K562 (cell line): ENCODE measurements around the gene OR8S1.

ENCODE experiments used
- ATF7 ChIP-seq: fragments of 450-650 bp; IDR thresholded peaks from 2 replicates; pipeline ENCODE4 v1.7.1; 2014; ENCODE audit warnings: mild to moderate bottlenecking, moderate library complexity
- GATAD2B ChIP-seq: fragments of 450-650 bp; IDR thresholded peaks from 2 replicates; pipeline ENCODE4 v1.6.1; 2017; ENCODE audit warnings: mild to moderate bottlenecking, borderline replicate concordance
- SMAD4 ChIP-seq: fragments of 250-450 bp; sonication (Bioruptor Pico); conservative IDR thresholded peaks from 2 replicates; pipeline ENCODE4 v1.8.0; 2021; ENCODE audit warnings: inconsistent platforms, mild to moderate bottlenecking, moderate library complexity
- SMARCB1 ChIP-seq: IDR thresholded peaks from 2 replicates; pipeline ENCODE4 v1.6.1; 2011; ENCODE audit warnings: improper control_type of control experiment, low read depth; ENCODE audit not compliant: insufficient read length
- SREBF1 ChIP-seq: fragments of 150-350 bp; IDR thresholded peaks from 2 replicates; pipeline ENCODE4 v1.6.1; 2014; ENCODE audit warnings: antibody characterized with exemption, low read depth, low read length, borderline replicate concordance
- ZFP1 ChIP-seq: fragments of 450-650 bp; formaldehyde crosslinking; IDR thresholded peaks from 2 replicates; pipeline ENCODE4 v1.4.0; 2020; ENCODE audit warnings: mild to moderate bottlenecking, mixed read lengths

GRCh38 chr12:48510111-48510510 lies 15.3 kb upstream of the OR8S1 start:
- TF ChIP-seq SMAD4 (CRISPR knock-in tag): no peak
- TF ChIP-seq SREBF1: no peak
- no peak for TF ChIP-seq ZFP1 (CRISPR knock-in tag)
- no peak for TF ChIP-seq ATF7
- TF ChIP-seq GATAD2B: no peak
- no peak for TF ChIP-seq SMARCB1
